ENCODE measurements around the gene AKAP8.
"Not testable (repeated sequence)": the region's sequence is repeated elsewhere in the genome, so short reads cannot be mapped to it uniquely, and the experiment has no call there.

Gene AKAP8

DNA sequence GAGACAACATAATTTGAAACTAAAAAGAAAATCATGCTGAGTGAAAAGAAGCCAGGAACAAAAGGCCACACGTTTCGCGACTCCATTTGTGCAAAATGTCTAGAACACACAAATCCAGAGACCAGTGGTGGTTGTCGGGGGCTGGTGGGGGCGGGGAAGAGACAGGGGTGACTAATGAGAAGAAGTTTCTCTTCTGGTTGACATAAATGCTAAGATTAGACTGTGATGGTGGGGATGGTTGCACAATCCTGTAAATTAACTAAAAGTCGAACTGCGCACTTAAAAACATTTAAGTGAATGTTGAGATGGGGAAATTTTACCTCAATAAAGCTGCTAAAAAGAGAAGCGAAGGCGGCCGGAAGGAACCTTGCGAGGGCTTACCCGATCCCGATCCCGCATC is 7.1 kb downstream of the AKAP8 start:
- no peak for DNase-seq

GRCh38 chr19:15371786-15372380 is 7.7 kb downstream of the AKAP8 start:
- DNase-seq = no peak

- no peak for DNase-seq
Observed at GRCh38 chr19:15371119-15371518, 8.5 kb downstream of the AKAP8 start.

GRCh38 chr19:15369594-15369891 is 10.0 kb downstream of the AKAP8 start:
- no peak for DNase-seq

DNA sequence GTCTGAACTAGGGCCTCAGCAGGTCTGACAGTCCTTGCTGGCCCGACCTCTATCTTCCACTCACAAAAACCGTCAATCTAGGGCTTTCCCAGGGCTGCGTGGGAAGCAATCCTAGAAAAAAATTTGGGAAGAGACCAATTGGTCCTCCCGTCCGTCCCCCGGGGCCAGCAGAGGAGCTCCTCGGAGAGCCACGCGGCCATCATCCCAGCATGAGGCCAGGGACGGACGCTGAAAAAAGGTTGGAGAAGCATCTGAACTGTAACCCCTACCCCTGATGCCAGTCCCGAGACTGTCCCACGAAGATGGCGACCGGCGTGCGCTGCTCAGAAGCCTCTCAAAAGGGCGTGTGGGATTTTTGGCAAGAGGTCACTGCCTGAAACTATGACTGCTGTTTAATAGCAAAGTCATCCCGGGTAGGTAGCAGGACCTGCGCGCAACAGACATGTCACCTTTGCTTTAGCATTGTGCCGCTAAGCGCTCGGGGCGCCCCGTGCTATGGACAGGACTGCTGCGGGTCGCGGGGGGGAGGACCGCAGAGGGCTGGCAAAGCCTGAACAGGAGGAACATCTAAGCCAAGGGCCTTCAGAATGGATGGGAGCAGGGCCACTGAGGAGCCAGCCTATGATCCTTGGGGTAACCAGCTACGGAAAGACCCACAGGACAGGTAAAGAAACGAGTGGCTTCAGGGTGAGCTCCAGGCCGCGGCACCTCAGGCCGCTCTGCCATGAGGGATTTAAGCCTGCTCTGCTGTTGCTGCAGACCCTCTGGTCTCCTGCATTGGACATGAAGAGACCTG is 10.6 kb downstream of the AKAP8 start:
- DNase-seq = no peak

- DNase-seq = no peak
Observed at GRCh38 chr19:15368051-15368632, 11.4 kb downstream of the AKAP8 start.

GRCh38 chr19:15367439-15367838 is 12.1 kb downstream of the AKAP8 start:
- no peak for DNase-seq

- no peak for DNase-seq
Observed at GRCh38 chr19:15365264-15365663, 14.3 kb downstream of the AKAP8 start.

- not testable (repeated sequence) for DNase-seq
Observed at GRCh38 chr19:15363791-15364190, 15.8 kb downstream of the AKAP8 start.

- not testable (repeated sequence) for DNase-seq
Observed at GRCh38 chr19:15363048-15363447, 16.5 kb downstream of the AKAP8 start.

DNA sequence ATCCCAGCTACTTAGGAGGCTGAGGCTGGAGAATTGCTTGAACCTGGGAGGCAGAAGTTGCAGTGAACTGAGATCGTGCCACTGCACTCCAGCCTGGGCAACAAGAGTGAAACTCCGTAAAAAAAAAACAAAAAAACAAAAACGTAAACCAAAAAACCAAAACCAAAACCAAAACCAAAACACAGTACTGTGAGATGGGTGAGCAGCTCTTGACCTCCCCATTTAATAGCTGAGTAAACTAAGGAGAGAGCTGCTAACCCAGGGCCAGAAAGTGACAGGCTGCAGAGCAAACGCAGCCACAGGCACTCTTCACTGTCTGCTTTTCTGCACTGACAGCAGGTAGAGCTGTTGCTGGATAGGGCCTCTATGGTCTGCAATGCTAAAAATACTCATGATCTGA is 19.6 kb downstream of the AKAP8 start:
- not testable (repeated sequence) for DNase-seq

DNA sequence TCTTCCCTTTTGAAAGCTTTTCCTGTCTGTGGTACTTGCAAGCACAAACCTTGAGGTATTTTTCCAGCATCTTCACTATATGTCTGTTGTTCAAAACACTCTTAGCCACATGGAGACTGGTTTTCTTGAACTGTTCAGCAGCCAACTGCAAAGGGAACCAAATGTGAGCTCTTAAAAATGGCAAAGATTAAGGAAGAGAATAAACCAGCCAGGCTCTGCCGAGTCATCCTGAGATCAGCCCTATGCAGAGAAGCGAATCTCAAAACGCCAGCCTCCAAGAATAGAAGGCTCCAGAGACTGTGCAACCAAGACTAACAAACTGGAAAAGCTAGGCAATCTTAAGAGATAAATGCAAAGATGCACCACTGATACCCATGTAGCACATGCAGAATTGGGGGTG is 20.7 kb downstream of the AKAP8 start:
- DNase-seq = no peak

DNA sequence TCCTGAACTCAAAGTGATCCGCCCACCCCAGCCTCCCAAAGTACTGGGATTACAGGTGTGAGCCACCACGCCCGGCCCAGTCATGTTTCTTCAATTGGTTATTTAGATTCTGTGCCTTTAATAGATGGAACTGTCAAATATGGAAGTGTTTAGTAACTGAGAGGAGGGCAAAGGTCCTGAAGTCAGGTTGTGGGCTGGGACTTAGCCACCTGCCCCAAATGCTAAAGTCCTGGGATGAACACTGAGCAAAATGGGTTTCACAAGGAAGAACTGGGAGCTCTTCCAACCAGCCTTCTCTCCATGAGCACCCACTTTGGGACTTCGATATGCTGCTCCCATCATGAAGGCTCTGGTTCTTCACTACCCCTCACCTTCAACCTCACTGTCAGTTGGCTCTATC is 21.7 kb downstream of the AKAP8 start:
- no peak for DNase-seq

GRCh38 chr19:15354566-15355296 is 24.9 kb downstream of the AKAP8 start:
- DNase-seq = no peak

DNA sequence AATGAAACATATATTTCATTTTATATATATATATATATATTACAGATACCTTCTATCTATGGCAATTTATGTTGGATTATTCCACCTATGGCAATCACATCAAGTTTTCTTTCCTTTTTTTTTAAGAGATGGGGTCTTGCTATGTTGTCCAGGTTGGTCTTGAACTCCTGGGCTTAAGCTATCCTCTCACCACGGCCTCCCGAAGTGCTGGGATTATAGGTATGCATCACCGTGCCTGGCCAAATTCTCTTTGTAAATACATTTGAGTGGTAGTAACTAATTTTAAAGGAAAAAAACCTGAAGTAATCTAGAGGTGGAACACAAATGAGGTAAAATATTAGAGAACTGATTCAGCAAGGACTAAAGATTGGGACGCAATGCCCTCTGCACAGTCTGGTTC is 25.7 kb downstream of the AKAP8 start:
- no peak for DNase-seq

DNA sequence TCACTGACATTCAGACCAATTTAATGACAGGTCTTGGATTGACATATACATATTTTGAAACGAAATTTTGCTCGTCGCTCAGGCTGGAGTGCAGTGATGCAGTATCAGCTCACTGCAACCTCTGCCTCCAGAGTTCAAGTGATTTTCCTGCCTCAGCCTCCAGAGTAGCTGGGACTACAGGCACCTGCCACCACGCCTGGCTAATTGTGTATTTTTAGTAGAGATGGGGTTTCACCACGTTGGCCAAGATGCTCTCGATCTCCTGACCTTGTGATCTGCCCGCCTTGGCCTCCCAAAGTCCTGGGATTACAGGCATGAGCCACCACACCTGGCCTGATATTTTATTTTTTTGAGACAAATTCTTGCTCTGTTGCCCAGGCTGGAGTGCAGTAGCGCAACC is 27.1 kb downstream of the AKAP8 start:
- DNase-seq = not testable (repeated sequence)

GRCh38 chr19:15341328-15341727 is 38.3 kb downstream of the AKAP8 start:
- not testable (repeated sequence) for DNase-seq

DNA sequence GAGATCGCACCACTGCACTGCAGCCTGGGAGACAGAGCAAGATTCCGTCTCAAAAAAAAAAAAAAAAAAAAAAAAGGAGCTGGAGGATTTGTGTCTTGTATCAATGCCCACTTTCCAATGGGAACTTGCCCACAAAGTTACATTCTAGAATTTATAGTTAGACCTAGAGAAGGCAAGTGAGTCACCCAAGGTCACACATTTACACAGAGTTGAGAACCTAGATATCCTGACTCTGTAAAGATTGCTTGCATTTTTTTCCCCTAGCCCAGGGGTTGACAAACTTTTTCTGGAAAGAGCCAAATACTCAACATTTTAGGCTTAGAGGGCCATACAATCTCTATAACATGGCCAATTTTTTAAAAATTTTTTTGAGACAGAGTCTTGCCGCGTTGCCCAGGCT is 39.5 kb downstream of the AKAP8 start:
- DNase-seq = no peak

DNA sequence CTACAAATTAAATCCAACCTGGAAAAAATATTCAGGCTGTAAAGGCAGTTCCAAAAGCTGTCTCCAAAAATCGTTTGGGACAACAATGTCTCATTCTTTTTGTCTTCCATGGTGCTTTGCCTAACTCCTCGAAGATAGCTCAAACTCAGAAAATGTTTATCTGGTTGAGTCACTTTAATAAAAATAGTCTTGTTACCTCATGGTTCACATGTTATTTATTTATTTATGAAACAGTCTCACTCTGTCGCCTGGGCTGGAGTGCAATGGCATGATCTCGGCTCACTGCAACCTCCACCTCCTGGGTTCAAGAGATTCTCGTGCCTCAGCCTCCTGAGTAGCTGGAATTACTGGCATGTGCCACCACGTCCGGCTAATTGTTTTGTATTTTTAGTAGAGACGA is 42.4 kb downstream of the AKAP8 start:
- no peak for DNase-seq

DNA sequence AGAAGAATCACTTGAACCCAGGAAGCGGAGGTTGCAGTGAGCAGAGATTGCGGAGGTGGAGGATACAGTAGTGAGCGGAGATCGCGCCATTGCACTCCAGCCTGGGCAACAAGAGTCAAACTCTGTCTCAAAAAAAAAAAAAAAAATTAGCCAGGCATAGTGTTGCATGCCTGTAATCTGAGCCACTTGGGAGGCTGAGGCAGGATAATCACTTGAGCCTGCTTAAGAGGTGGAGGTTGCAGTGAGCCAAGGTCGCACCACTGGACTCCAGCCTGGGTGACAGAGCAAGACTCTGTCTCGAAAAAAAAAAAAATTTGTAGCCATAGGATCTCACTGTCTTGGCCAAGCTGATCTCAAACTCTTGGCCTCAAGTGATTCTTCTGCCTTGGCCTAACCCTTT is 43.6 kb downstream of the AKAP8 start:
- not testable (repeated sequence) for DNase-seq

DNA sequence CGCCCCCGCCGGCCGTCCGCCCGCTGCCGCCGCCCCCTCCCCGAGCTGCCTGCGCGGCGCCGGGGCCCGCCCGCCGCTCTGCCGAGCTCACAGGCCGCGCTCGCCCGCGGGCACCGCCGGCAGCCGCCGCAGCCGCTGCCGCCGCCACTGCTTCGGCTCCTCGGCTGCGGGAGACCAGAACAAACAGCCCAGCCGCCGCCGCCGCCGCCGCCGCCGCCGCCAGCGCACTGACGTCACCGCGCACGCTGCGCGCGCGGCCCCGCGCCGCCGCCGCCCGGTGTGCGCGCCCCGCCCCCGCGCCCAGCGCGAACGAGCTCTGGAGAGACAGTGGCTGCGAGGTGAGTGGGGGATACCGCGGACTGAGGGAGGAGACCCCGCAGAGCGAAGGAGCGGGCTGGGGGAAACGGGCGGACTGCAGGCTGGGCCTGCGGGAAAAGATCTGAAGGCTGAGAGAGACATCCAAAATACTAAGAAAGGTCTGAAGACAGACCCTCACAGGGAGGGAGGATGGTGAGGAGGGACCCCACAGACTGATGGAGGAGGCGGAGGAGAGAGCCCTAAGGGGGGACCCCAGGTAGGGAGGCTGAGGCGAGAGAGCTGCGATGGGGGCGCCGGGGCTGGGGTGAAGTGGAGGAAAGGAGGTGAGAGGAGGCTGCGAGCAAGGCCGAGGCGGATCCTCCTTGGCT is 47.1 kb downstream of the AKAP8 start, which contains the start of gene BRD4:
Gene BRD4, minus strand, starts transcription at position 229 of the 686 bp plus-strand sequence. CDS start 59,440 bp downstream, outside the sequence.
- DNase-seq = peak; percentile 76

GRCh38 chr19:15331419-15332310 is 47.9 kb downstream of the AKAP8 start:
- peak; percentile 59 for DNase-seq

Measured in retina (tissue), 1 donor.